ENCODE results near the gene ATP2B3.

ATP2B3 gene

GRCh38 chrX:153620576-153620975, 103.1 kb downstream of the ATP2B3 start:
- no peak for DNase-seq (ENCODE audit: low read depth)

- DNase-seq (ENCODE audit: low read depth): no peak
These were observed 104.6 kb downstream of the ATP2B3 start for GRCh38 chrX:153621949-153622598.

- no peak for DNase-seq (ENCODE audit: low read depth)
These were observed 105.3 kb downstream of the ATP2B3 start for GRCh38 chrX:153622661-153623309.

- no peak for DNase-seq (ENCODE audit: low read depth)
These were observed 106.0 kb downstream of the ATP2B3 start for GRCh38 chrX:153623310-153624029.

- DNase-seq (ENCODE audit: low read depth): no peak
These were observed 107.0 kb downstream of the ATP2B3 start for GRCh38 chrX:153624196-153625091.

- no peak for DNase-seq (ENCODE audit: low read depth)
These were observed 108.0 kb downstream of the ATP2B3 start for GRCh38 chrX:153625271-153626024.

GRCh38 chrX:153626025-153626633, 108.7 kb downstream of the ATP2B3 start:
- no peak for DNase-seq (ENCODE audit: low read depth)

- no peak for DNase-seq (ENCODE audit: low read depth)
These were observed 109.6 kb downstream of the ATP2B3 start for GRCh38 chrX:153626863-153627674.

GRCh38 chrX:153627675-153628111, 110.3 kb downstream of the ATP2B3 start:
- DNase-seq (ENCODE audit: low read depth): no peak

GRCh38 chrX:153628129-153628528, 110.7 kb downstream of the ATP2B3 start:
- no peak for DNase-seq (ENCODE audit: low read depth)

- DNase-seq (ENCODE audit: low read depth): no peak
These were observed 111.2 kb downstream of the ATP2B3 start for GRCh38 chrX:153628665-153629064.

GRCh38 chrX:153631346-153631745, 113.9 kb downstream of the ATP2B3 start:
- DNase-seq (ENCODE audit: low read depth): no peak

- no peak for DNase-seq (ENCODE audit: low read depth)
These were observed 114.6 kb downstream of the ATP2B3 start for GRCh38 chrX:153631907-153632594.

Measured in activated gamma-delta T cell treated with anti-CD3 and anti-CD28 coated beads, Interleukin-2, amount 50 U/mL, for 16 hours (primary cell).